Neural cell (in vitro differentiated cells): Measurements from ENCODE around the gene CPA5. TPM values are rescaled to one million over a fixed set of nuclear protein-coding genes. Genes with fewer than 3 reads are reported as not detected.
A peak's percentile ranks its signal among the peaks of the same experiment; 100 is the strongest.

Experiments
- H2AFZ ChIP-seq: fragments of 200-600, 300-800 bp; sonication (generic), shearing (Covaris generic); 2 replicates; pipeline ENCODE4 v1.6.0; 2014; ENCODE audit warnings: low read depth, mild to moderate bottlenecking, antibody characterized with exemption, low read length, moderate library complexity
- H3F3A ChIP-seq: fragments of 200-600 bp; shearing (Covaris generic); 2 replicates; pipeline ENCODE4 v1.6.1; 2016; ENCODE audit warnings: mild to moderate bottlenecking, moderate library complexity, mixed read lengths, antibody characterized with exemption, low read length; ENCODE audit not compliant: insufficient read depth, poor library complexity, severe bottlenecking
- H3K27ac ChIP-seq: fragments of 200-600, 300-800 bp; sonication (generic), shearing (Covaris generic); 2 replicates; pipeline ENCODE4 v1.5.1; 2014; ENCODE audit warnings: mild to moderate bottlenecking, low read length, moderate library complexity
- H3K27me3 ChIP-seq: fragments of 300-800, 200-600 bp; sonication (generic), shearing (Covaris generic); 2 replicates; pipeline ENCODE4 v1.6.0; 2014; ENCODE audit warnings: mild to moderate bottlenecking, low read depth, low read length, moderate library complexity; ENCODE audit not compliant: insufficient read depth
- H3K36me3 ChIP-seq: fragments of 300-800, 200-600 bp; sonication (generic), shearing (Covaris generic); 2 replicates; pipeline ENCODE4 v1.5.1; 2014; ENCODE audit warnings: mild to moderate bottlenecking, antibody characterized with exemption, low read length, moderate library complexity; ENCODE audit not compliant: insufficient read depth
- H3K4me2 ChIP-seq: fragments of 300-800, 200-600 bp; sonication (generic), shearing (Covaris generic); 2 replicates; pipeline ENCODE4 v1.6.0; 2014; ENCODE audit warnings: mild to moderate bottlenecking, low read length
- H3K4me3 ChIP-seq: fragments of 300-800, 200-600 bp; sonication (generic), shearing (Covaris generic); 2 replicates; pipeline ENCODE4 v1.5.1; 2014; ENCODE audit warnings: mild to moderate bottlenecking, low read length, moderate library complexity
- H3K79me2 ChIP-seq: fragments of 200-600 bp; shearing (Covaris generic); replicated peaks from 2 replicates; pipeline ENCODE4 v1.6.0; 2014; ENCODE audit warnings: mild to moderate bottlenecking, low read length, moderate library complexity; ENCODE audit not compliant: insufficient read depth
- H3K9ac ChIP-seq: fragments of 300-800, 200-600 bp; sonication (generic), shearing (Covaris generic); 2 replicates; pipeline ENCODE4 v1.6.1; 2016; ENCODE audit warnings: mild to moderate bottlenecking, low read length, mixed read lengths
- H3K9me2 ChIP-seq: fragments of 200-600 bp; shearing (Covaris generic); 2 replicates; pipeline ENCODE4 v1.6.1; 2016; ENCODE audit warnings: mild to moderate bottlenecking, low read length, mixed read lengths; ENCODE audit not compliant: insufficient read depth
- H3K9me3 ChIP-seq: fragments of 200-600, 300-800 bp; sonication (generic), shearing (Covaris generic); 2 replicates; pipeline ENCODE4 v1.6.1; 2016; ENCODE audit warnings: mild to moderate bottlenecking, mixed run types, low read length, moderate library complexity, mixed read lengths
- H4K20me1 ChIP-seq: fragments of 200-600 bp; shearing (Covaris generic); 2 replicates; pipeline ENCODE4 v1.6.1; 2016; ENCODE audit warnings: mild to moderate bottlenecking, mixed run types; ENCODE audit not compliant: insufficient read depth
- EP300 ChIP-seq: fragments of 450-650 bp; conservative IDR thresholded peaks from 2 replicates; pipeline ENCODE4 v1.6.1; 2014; ENCODE audit warnings: antibody characterized with exemption, mild to moderate bottlenecking, moderate library complexity; ENCODE audit not compliant: poor library complexity, severe bottlenecking
- EZH2 ChIP-seq: fragments of 200-600, 300-800 bp; shearing (Covaris generic), sonication (generic); IDR thresholded peaks from 2 replicates; pipeline ENCODE4 v1.6.1; 2014; ENCODE audit warnings: antibody characterized with exemption, low read length, borderline replicate concordance, mild to moderate bottlenecking; ENCODE audit not compliant: insufficient read depth, poor library complexity, severe bottlenecking
- MXI1 ChIP-seq: fragments of 450-650 bp; conservative IDR thresholded peaks from 2 replicates; pipeline ENCODE4 v1.6.1; 2014; ENCODE audit warnings: antibody characterized with exemption, mild to moderate bottlenecking; ENCODE audit not compliant: poor library complexity, severe bottlenecking
- POLR2AphosphoS5 ChIP-seq: IDR thresholded peaks from 2 replicates; pipeline ENCODE4 v1.6.1; 2012
- RAD21 ChIP-seq: fragments of 450-650 bp; conservative IDR thresholded peaks from 2 replicates; pipeline ENCODE4 v1.6.1; 2014; ENCODE audit warnings: antibody characterized with exemption, mild to moderate bottlenecking, moderate library complexity
- SMC3 ChIP-seq: fragments of 450-650 bp; conservative IDR thresholded peaks from 2 replicates; pipeline ENCODE4 v1.6.1; 2014; ENCODE audit warnings: antibody characterized with exemption, mild to moderate bottlenecking, moderate library complexity; ENCODE audit not compliant: poor library complexity
- TAF1 ChIP-seq: IDR thresholded peaks from 2 replicates; pipeline ENCODE4 v1.6.1; 2012; ENCODE audit warnings: low read depth
- polyA plus RNA-seq: library from polyadenylated mRNA; depleted of rRNA; stranded (reverse); fragments of >200 nt; gene quantifications from 2 replicates; pipeline ENCODE4 v1.2.3, GENCODE V29; 2014
- TF ChIP-seq, protein P1 (sequence below): IDR thresholded peaks from 2 replicates; pipeline ENCODE4 v1.6.1; 2012; ENCODE audit warnings: borderline replicate concordance
- TF ChIP-seq, protein P2 (sequence below): fragments of 450-650 bp; IDR thresholded peaks from 2 replicates; pipeline ENCODE4 v1.5.1; 2014; ENCODE audit warnings: antibody characterized with exemption, mild to moderate bottlenecking, moderate library complexity; ENCODE audit not compliant: poor library complexity, severe bottlenecking

CPA5 gene
- polyA plus RNA-seq, 1 donor from 2014 or later = not detected

DNA sequence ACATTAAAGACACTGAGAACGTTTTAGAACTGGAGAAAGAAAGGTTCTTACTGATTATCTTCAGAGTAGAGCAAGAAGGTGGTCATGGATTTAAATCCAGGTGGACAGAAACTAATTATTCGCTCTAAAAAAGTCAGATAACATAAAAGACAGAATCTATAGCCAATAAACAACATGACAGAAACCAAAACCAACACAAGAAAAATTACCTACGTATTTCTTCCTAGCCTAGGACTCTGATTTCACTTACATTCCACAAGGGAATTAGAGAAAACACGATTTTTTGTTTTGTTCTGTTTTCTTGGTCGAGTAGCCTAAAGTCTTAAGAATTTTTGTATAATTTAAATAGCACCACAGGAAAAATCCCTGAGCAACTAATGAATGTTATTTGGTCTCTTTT lies 50.8 kb downstream of the CPA5 start:
- Histone ChIP-seq H3F3A (no peaks in the 10 kb centered on the region), H3K27me3 (no peaks in the 10 kb centered on the region), H3K36me3 (peaks cover 5% of the 10 kb centered on the region), H2AFZ (no peak overlapping the region), H4K20me1 (no peaks in the 10 kb centered on the region), H3K9ac (no peak overlapping the region), H3K4me2 (no peak overlapping the region), H3K9me3 (no peaks in the 10 kb centered on the region), H3K4me3 (no peak overlapping the region), H3K27ac (peak overlapping the region; percentile 72), H3K79me2 (no peaks in the 10 kb centered on the region), H3K9me2 (no peaks in the 10 kb centered on the region)
- TF ChIP-seq MXI1 (no peak), RAD21 (no peak), POLR2AphosphoS5 (no peak)

DNA sequence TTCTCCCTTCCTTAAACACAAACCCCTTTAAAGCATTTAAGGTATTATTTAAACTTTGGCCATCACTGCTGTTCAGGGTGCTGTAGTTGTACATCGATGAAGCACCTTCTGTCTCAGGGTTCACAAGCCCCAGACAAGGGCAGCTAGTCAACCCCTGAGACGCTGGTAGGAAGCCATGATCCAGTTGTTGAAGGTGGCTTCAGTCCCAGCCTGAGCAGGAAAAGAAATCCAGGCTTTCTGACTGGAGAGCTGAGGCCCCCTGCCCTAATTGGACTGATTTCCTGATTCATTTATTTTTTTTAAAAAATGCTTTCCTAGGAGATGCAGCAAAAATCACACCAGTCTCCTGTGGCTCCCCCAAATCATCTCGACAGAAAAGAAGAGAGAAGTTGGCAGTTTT lies 51.5 kb downstream of the CPA5 start:
- peaks cover 9% of the 10 kb centered on the region for H3K36me3 ChIP-seq
- peak overlapping the region; percentile 72 for H3K27ac ChIP-seq
- no peaks in the 10 kb centered on the region for H3K9me3 ChIP-seq
- H3K4me3 ChIP-seq = no peak overlapping the region
- H3F3A ChIP-seq = no peaks in the 10 kb centered on the region
- H4K20me1 ChIP-seq = no peaks in the 10 kb centered on the region
- H3K9ac ChIP-seq = peak overlapping the region; percentile 30
- no peaks in the 10 kb centered on the region for H3K27me3 ChIP-seq
- H2AFZ ChIP-seq = peak overlapping the region; percentile 5
- H3K79me2 ChIP-seq = no peaks in the 10 kb centered on the region
- H3K9me2 ChIP-seq = no peaks in the 10 kb centered on the region
- peak overlapping the region; percentile 7 for H3K4me2 ChIP-seq
- no peak for TF ChIP-seq POLR2AphosphoS5
- no peak for TF ChIP-seq RAD21
- no peak for TF ChIP-seq EZH2
- no peak for TF ChIP-seq EP300
- TF ChIP-seq TAF1 = no peak
- TF ChIP-seq, protein P1, sequence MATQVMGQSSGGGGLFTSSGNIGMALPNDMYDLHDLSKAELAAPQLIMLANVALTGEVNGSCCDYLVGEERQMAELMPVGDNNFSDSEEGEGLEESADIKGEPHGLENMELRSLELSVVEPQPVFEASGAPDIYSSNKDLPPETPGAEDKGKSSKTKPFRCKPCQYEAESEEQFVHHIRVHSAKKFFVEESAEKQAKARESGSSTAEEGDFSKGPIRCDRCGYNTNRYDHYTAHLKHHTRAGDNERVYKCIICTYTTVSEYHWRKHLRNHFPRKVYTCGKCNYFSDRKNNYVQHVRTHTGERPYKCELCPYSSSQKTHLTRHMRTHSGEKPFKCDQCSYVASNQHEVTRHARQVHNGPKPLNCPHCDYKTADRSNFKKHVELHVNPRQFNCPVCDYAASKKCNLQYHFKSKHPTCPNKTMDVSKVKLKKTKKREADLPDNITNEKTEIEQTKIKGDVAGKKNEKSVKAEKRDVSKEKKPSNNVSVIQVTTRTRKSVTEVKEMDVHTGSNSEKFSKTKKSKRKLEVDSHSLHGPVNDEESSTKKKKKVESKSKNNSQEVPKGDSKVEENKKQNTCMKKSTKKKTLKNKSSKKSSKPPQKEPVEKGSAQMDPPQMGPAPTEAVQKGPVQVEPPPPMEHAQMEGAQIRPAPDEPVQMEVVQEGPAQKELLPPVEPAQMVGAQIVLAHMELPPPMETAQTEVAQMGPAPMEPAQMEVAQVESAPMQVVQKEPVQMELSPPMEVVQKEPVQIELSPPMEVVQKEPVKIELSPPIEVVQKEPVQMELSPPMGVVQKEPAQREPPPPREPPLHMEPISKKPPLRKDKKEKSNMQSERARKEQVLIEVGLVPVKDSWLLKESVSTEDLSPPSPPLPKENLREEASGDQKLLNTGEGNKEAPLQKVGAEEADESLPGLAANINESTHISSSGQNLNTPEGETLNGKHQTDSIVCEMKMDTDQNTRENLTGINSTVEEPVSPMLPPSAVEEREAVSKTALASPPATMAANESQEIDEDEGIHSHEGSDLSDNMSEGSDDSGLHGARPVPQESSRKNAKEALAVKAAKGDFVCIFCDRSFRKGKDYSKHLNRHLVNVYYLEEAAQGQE = no peak
- TF ChIP-seq MXI1 = no peak
- TF ChIP-seq SMC3 = no peak
- TF ChIP-seq, protein P2, sequence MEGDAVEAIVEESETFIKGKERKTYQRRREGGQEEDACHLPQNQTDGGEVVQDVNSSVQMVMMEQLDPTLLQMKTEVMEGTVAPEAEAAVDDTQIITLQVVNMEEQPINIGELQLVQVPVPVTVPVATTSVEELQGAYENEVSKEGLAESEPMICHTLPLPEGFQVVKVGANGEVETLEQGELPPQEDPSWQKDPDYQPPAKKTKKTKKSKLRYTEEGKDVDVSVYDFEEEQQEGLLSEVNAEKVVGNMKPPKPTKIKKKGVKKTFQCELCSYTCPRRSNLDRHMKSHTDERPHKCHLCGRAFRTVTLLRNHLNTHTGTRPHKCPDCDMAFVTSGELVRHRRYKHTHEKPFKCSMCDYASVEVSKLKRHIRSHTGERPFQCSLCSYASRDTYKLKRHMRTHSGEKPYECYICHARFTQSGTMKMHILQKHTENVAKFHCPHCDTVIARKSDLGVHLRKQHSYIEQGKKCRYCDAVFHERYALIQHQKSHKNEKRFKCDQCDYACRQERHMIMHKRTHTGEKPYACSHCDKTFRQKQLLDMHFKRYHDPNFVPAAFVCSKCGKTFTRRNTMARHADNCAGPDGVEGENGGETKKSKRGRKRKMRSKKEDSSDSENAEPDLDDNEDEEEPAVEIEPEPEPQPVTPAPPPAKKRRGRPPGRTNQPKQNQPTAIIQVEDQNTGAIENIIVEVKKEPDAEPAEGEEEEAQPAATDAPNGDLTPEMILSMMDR = no peak
